A549 (cell line): Measurements from ENCODE around the gene SLC4A4.
A peak's percentile ranks its signal among the peaks of the same experiment; 100 is the strongest.

Source experiments
- CBX2 ChIP-seq: fragments of 200-600 bp; sonication (generic); IDR thresholded peaks from 2 replicates; pipeline ENCODE4 v1.6.1; 2016; ENCODE audit warnings: low read depth, mild to moderate bottlenecking, borderline replicate concordance
- EP300 ChIP-seq, 2 experiments: fragments of >200 bp; sonication (Bioruptor Twin); formaldehyde crosslinking; IDR thresholded peaks; 2 replicates in 1 of 2; 3 replicates in 1 of 2; pipeline ENCODE4 v1.6.1; 2016 to 2017
- MYC ChIP-seq: IDR thresholded peaks from 2 replicates; pipeline ENCODE4 v1.6.1; 2012; ENCODE audit warnings: mild to moderate bottlenecking, inconsistent platforms, low read length, improper control_type of control experiment, borderline replicate concordance
- POLR2A ChIP-seq: IDR thresholded peaks from 2 replicates; pipeline ENCODE4 v1.6.1; 2012; ENCODE audit warnings: mild to moderate bottlenecking, low read length
- RNF2 ChIP-seq: fragments of 200-600 bp; sonication (generic); IDR thresholded peaks from 2 replicates; pipeline ENCODE4 v1.6.1; 2016; ENCODE audit warnings: low read depth, mild to moderate bottlenecking, antibody characterized with exemption, moderate library complexity, borderline replicate concordance
- TF ChIP-seq, protein P1 (sequence below): fragments of >200 bp; sonication (Bioruptor Twin); formaldehyde crosslinking; IDR thresholded peaks from 3 replicates; pipeline ENCODE4 v1.5.1; 2016
- TF ChIP-seq, protein P2 (sequence below): fragments of 200-600 bp; sonication (generic); IDR thresholded peaks from 2 replicates; pipeline ENCODE4 v1.6.1; 2016; ENCODE audit warnings: antibody characterized with exemption, mild to moderate bottlenecking, moderate library complexity
- TF ChIP-seq, protein P3 (sequence below): fragments of 450-650 bp; IDR thresholded peaks from 2 replicates; pipeline ENCODE4 v1.6.1; 2014; ENCODE audit warnings: antibody characterized with exemption

DNA sequence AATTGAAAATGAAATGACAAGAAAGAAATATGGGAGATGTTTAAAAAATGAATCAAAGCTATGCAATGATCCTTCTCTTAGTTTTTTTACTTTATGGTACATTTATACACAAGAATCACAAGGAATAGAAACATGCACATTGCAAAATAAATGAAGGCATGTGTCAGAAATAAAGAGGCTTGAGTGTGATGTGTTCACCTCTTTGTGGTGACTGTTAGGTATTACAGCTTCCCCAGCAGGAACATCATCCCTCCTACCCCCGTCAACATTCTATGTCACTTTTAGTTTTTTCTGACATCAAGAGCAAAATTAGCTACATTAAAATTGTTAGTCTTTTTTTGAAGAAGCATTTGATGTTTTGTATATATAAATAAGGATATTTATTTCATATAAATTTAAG is 214.8 kb downstream of the SLC4A4 start:
- TF ChIP-seq, protein P1, sequence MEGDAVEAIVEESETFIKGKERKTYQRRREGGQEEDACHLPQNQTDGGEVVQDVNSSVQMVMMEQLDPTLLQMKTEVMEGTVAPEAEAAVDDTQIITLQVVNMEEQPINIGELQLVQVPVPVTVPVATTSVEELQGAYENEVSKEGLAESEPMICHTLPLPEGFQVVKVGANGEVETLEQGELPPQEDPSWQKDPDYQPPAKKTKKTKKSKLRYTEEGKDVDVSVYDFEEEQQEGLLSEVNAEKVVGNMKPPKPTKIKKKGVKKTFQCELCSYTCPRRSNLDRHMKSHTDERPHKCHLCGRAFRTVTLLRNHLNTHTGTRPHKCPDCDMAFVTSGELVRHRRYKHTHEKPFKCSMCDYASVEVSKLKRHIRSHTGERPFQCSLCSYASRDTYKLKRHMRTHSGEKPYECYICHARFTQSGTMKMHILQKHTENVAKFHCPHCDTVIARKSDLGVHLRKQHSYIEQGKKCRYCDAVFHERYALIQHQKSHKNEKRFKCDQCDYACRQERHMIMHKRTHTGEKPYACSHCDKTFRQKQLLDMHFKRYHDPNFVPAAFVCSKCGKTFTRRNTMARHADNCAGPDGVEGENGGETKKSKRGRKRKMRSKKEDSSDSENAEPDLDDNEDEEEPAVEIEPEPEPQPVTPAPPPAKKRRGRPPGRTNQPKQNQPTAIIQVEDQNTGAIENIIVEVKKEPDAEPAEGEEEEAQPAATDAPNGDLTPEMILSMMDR = peak; percentile 46
- TF ChIP-seq, protein P2, sequence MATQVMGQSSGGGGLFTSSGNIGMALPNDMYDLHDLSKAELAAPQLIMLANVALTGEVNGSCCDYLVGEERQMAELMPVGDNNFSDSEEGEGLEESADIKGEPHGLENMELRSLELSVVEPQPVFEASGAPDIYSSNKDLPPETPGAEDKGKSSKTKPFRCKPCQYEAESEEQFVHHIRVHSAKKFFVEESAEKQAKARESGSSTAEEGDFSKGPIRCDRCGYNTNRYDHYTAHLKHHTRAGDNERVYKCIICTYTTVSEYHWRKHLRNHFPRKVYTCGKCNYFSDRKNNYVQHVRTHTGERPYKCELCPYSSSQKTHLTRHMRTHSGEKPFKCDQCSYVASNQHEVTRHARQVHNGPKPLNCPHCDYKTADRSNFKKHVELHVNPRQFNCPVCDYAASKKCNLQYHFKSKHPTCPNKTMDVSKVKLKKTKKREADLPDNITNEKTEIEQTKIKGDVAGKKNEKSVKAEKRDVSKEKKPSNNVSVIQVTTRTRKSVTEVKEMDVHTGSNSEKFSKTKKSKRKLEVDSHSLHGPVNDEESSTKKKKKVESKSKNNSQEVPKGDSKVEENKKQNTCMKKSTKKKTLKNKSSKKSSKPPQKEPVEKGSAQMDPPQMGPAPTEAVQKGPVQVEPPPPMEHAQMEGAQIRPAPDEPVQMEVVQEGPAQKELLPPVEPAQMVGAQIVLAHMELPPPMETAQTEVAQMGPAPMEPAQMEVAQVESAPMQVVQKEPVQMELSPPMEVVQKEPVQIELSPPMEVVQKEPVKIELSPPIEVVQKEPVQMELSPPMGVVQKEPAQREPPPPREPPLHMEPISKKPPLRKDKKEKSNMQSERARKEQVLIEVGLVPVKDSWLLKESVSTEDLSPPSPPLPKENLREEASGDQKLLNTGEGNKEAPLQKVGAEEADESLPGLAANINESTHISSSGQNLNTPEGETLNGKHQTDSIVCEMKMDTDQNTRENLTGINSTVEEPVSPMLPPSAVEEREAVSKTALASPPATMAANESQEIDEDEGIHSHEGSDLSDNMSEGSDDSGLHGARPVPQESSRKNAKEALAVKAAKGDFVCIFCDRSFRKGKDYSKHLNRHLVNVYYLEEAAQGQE = no peak
- TF ChIP-seq POLR2A = no peak
- TF ChIP-seq, protein P3, sequence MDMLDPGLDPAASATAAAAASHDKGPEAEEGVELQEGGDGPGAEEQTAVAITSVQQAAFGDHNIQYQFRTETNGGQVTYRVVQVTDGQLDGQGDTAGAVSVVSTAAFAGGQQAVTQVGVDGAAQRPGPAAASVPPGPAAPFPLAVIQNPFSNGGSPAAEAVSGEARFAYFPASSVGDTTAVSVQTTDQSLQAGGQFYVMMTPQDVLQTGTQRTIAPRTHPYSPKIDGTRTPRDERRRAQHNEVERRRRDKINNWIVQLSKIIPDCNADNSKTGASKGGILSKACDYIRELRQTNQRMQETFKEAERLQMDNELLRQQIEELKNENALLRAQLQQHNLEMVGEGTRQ = no peak
- TF ChIP-seq EP300 (IDR thresholded peaks at IDR 0.05) = no peak
- TF ChIP-seq CBX2 = no peak
- TF ChIP-seq RNF2 = no peak
- TF ChIP-seq MYC = no peak
